AG09309 (cell line): Measurements from ENCODE around the gene PROS1.

Experiments used
- DNase-seq: peaks from one replicate; pipeline ENCODE4 v3.0.0-alpha.2; 2010; ENCODE audit warnings: low read depth
- H3K4me3 ChIP-seq: 2 replicates; pipeline ENCODE4 v1.5.1; 2011; ENCODE audit warnings: mild to moderate bottlenecking, low read depth, low read length, moderate library complexity; ENCODE audit not compliant: control insufficient read depth
- TF ChIP-seq, protein P1 (sequence below): IDR thresholded peaks from 2 replicates; pipeline ENCODE4 v1.5.1; 2011; ENCODE audit warnings: mild to moderate bottlenecking, low read depth, low read length, inconsistent platforms; ENCODE audit not compliant: insufficient read depth, control insufficient read depth; ENCODE audit errors: missing control alignments

The PROS1 gene

GRCh38 chr3:93992207-93992606 is 18.5 kb upstream of the PROS1 start:
- DNase-seq: no peak
- TF ChIP-seq, protein P1, sequence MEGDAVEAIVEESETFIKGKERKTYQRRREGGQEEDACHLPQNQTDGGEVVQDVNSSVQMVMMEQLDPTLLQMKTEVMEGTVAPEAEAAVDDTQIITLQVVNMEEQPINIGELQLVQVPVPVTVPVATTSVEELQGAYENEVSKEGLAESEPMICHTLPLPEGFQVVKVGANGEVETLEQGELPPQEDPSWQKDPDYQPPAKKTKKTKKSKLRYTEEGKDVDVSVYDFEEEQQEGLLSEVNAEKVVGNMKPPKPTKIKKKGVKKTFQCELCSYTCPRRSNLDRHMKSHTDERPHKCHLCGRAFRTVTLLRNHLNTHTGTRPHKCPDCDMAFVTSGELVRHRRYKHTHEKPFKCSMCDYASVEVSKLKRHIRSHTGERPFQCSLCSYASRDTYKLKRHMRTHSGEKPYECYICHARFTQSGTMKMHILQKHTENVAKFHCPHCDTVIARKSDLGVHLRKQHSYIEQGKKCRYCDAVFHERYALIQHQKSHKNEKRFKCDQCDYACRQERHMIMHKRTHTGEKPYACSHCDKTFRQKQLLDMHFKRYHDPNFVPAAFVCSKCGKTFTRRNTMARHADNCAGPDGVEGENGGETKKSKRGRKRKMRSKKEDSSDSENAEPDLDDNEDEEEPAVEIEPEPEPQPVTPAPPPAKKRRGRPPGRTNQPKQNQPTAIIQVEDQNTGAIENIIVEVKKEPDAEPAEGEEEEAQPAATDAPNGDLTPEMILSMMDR: no peak
- no peak overlapping the region for H3K4me3 ChIP-seq

- DNase-seq: no peak
- TF ChIP-seq, protein P1: no peak
- H3K4me3 ChIP-seq: no peak overlapping the region
Measured at GRCh38 chr3:93991631-93992030, 17.9 kb upstream of the PROS1 start.

DNA sequence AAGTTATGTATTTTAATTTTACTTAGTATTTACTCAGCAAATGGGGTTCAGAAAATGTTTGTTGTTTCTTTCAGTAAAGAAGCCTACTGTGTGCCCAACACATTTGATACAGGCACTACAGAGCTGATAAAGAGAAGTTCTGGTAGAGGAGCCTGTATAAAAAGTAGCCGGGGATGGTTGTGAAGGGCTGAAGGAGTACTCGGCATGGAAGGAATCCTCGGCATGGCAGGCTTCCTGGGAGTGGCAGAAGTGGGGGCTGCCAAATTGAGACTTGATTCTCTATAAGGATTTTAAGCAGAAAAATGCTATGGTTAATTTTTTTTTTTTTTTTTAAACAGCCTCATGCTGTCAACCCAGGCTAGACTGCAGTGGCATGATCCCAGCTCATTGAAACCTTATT is 15.5 kb upstream of the PROS1 start:
- TF ChIP-seq, protein P1: no peak
- DNase-seq: no peak
- no peak overlapping the region for H3K4me3 ChIP-seq

DNA sequence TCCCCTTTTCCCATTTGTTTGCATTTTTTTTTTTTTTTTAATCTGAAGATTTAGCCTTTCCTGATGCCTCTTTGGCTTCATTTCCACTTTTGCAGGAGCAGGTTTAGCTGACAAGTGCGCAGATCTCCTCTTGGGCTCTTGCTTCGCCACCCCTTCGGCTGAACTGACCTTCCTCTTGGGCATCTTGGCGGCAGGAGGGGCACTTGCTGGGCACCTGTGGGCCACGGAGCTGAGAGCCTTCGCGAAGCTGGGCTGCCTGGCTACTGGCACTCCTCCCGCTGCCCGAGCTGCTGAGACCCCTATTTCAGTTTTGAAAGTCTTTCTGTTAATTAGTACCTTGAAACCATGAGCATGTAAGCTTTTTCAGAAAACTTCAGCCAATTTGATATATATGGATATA is 15.1 kb upstream of the PROS1 start:
- H3K4me3 ChIP-seq: no peak overlapping the region
- DNase-seq: no peak
- TF ChIP-seq, protein P1: no peak

- TF ChIP-seq, protein P1: no peak
- no peak overlapping the region for H3K4me3 ChIP-seq
- DNase-seq: no peak
Measured at GRCh38 chr3:93988283-93988682, 14.6 kb upstream of the PROS1 start.

DNA sequence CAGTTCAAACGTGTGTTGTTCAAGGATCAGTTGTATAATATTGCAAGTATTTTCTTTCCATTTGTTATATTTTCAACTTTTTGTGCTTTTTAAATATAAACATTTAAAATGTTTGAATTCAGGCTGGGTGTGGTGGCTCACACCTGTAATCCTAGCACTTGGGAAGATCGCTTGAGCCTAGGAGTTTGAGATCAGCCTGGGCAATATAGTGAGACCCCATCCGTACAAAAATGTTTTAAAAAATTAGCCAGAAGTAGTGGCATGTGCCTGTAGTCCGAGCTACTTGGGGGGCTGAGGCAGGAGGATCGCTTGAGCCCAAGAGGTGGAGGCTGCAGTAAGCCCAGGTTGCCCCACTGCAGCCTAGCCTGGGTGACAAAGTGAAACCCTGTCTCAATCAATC is 10.9 kb upstream of the PROS1 start:
- H3K4me3 ChIP-seq: no peak overlapping the region
- DNase-seq: no peak
- TF ChIP-seq, protein P1: no peak

- no peak overlapping the region for H3K4me3 ChIP-seq
- TF ChIP-seq, protein P1: no peak
- no peak for DNase-seq
Measured at GRCh38 chr3:93983408-93983807, 9.7 kb upstream of the PROS1 start.
